Natural killer cell (primary cell): Measurements from ENCODE around the gene GALNT17. TPM values are rescaled to one million over a fixed set of nuclear protein-coding genes. Genes with fewer than 3 reads are reported as not detected.

Experiments
- ATAC-seq, 3 donors: fragments of 150-1000 bp in 2 of 3; fragments of 200-7000 bp in 1 of 3; cut with Tn5 transposase; 1 replicate in 1 of 3; 2 replicates in 2 of 3; pipeline ENCODE4 v1.10.0; 2021; ENCODE audit warnings: mild to moderate bottlenecking in 2 of 3, moderate library complexity in 2 of 3
- DNase-seq, 2 donors: peaks; one replicate each; pipeline versions ENCODE4 v3.0.0 to v3.0.0-alpha.2; 2013 to 2021; ENCODE audit warnings: mixed read lengths in 1 of 2
- H3K27ac ChIP-seq: one replicate; pipeline ENCODE4 v1.5.1; 2013; ENCODE audit warnings: mild to moderate bottlenecking, low read length
- H3K27me3 ChIP-seq: one replicate; pipeline ENCODE4 v1.6.1; 2013; ENCODE audit warnings: low read length; ENCODE audit not compliant: control insufficient read depth, insufficient read depth
- H3K36me3 ChIP-seq: one replicate; pipeline ENCODE4 v1.6.1; 2013; ENCODE audit warnings: low read length; ENCODE audit not compliant: control insufficient read depth, insufficient read depth
- H3K4me1 ChIP-seq: one replicate; pipeline ENCODE4 v1.6.1; 2013; ENCODE audit warnings: low read length; ENCODE audit not compliant: control insufficient read depth, insufficient read depth
- H3K4me3 ChIP-seq: one replicate; pipeline ENCODE4 v1.5.1; 2013; ENCODE audit warnings: low read length
- H3K9me3 ChIP-seq: one replicate; pipeline ENCODE4 v1.6.1; 2013; ENCODE audit warnings: low read length; ENCODE audit not compliant: control insufficient read depth, insufficient read depth
- H3K27ac Mint-ChIP-seq, 2 donors: one replicate each; pipeline ENCODE4 v1.8.0; 2022; ENCODE audit warnings: mild to moderate bottlenecking in 2 of 2, mixed read lengths in 2 of 2, moderate library complexity in 1 of 2
- H3K27me3 Mint-ChIP-seq, 2 donors: one replicate each; pipeline ENCODE4 v1.8.0; 2022; ENCODE audit warnings: low read depth in 2 of 2, mixed read lengths in 2 of 2
- H3K36me3 Mint-ChIP-seq: one replicate; pipeline ENCODE4 v1.8.0; 2022; ENCODE audit warnings: mixed read lengths
- H3K4me1 Mint-ChIP-seq, 2 donors: one replicate each; pipeline ENCODE4 v1.8.0; 2022; ENCODE audit warnings: mixed read lengths in 2 of 2
- H3K4me3 Mint-ChIP-seq: one replicate; pipeline ENCODE4 v1.8.0; 2022; ENCODE audit warnings: mild to moderate bottlenecking, moderate library complexity, mixed read lengths
- H3K9me3 Mint-ChIP-seq, 2 donors: one replicate each; pipeline ENCODE4 v1.8.0; 2022; ENCODE audit warnings: mixed read lengths in 2 of 2
- WGBS: methylation state at CpG from one replicate; pipeline ENCODE4 v1.1.7; 2013; ENCODE audit warnings: missing lambda C conversion rate; ENCODE audit not compliant: insufficient coverage; 5-methylcytosine and 5-hydroxymethylcytosine counted together
- intact Hi-C: fragments of 100-400 bp; cut with micrococcal nuclease; formaldehyde crosslinking; loops from one replicate; pipeline ENCODE4 v1.14.2; 2022
- total RNA-seq, 4 donors: library from RNA; stranded (reverse); fragments of 120-200 nt in 1 of 4; gene quantifications; one replicate each; pipeline versions ENCODE4 v1.2.3 to v1.2.4, GENCODE V29; 2013 to 2022
- TF ChIP-seq, protein P1 (sequence below): fragments of 200-600 bp; IDR thresholded peaks from one replicate; pipeline ENCODE4 v1.8.0; 2022; ENCODE audit warnings: antibody characterized with exemption

Gene GALNT17
- total RNA-seq, 3 donors from 2014 or later (not counting 1 experiment from before 2014, with no cell fraction given) = not detected

DNA sequence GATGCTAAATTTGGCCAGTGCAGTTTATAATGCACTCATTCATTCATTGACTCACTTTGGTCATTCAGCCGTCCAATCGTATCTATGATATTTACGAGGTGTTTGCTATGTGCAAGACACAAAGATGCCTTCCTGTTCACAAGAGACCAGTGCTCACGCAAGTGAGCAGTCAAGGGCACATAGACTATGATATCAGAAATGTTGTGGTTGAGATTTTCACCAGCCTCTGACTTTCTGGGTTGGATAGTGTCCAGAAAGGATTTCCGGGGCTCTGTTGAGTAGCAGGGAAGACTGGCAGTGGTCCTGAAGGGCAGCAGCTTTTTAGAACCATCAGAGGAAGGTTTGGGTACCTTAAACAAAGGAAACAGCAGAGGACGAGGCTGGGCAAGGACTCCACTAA lies 191.8 kb downstream of the GALNT17 start:
- ATAC-seq (no peak), DNase-seq (no peak)
- no peak overlapping the region for H3K4me3 ChIP-seq
- Mint-ChIP-seq H3K27me3 (no peaks in the 10 kb centered on the region), H3K9me3 (peaks cover 12 to 21% of the 10 kb centered on the region in 2 donors), H3K36me3 (no peaks in the 10 kb centered on the region), H3K4me3 (no peak overlapping the region), H3K4me1 (no peaks in the 10 kb centered on the region), H3K27ac (no peak overlapping the region)
- no peaks in the 10 kb centered on the region for H3K27me3 ChIP-seq
- no peak overlapping the region for H3K27ac ChIP-seq
- no peaks in the 10 kb centered on the region for H3K4me1 ChIP-seq
- intact Hi-C loops = no loop called here
- no peaks in the 10 kb centered on the region for H3K36me3 ChIP-seq
- 86% methylated on average over 6 of the region's 6 CpGs for WGBS
- TF ChIP-seq, protein P1, sequence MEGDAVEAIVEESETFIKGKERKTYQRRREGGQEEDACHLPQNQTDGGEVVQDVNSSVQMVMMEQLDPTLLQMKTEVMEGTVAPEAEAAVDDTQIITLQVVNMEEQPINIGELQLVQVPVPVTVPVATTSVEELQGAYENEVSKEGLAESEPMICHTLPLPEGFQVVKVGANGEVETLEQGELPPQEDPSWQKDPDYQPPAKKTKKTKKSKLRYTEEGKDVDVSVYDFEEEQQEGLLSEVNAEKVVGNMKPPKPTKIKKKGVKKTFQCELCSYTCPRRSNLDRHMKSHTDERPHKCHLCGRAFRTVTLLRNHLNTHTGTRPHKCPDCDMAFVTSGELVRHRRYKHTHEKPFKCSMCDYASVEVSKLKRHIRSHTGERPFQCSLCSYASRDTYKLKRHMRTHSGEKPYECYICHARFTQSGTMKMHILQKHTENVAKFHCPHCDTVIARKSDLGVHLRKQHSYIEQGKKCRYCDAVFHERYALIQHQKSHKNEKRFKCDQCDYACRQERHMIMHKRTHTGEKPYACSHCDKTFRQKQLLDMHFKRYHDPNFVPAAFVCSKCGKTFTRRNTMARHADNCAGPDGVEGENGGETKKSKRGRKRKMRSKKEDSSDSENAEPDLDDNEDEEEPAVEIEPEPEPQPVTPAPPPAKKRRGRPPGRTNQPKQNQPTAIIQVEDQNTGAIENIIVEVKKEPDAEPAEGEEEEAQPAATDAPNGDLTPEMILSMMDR = no peak
- no peaks in the 10 kb centered on the region for H3K9me3 ChIP-seq

DNA sequence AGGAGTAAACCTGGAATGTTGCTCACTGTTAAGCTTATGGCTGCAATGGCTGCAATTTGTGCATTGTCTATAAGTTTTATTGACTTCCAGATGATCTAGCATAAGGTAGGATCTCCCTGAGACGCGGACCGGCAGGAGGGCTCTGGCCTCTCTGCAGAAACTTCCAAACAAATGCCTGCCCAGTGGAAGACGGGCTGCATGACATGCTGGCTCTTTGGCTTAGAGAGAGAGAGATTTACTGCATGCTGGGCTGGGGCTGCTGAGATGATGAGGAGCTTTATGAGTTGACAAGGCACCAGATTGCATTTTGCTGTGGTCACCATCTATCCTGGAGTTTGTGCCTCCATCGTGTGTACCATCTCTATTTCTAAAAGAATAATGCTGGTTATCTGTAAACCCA lies 193.2 kb downstream of the GALNT17 start:
- H3K9me3 Mint-ChIP-seq = peaks cover 7 to 16% of the 10 kb centered on the region in 2 donors
- TF ChIP-seq, protein P1 = no peak
- Histone ChIP-seq H3K9me3 (no peaks in the 10 kb centered on the region), H3K27ac (no peak overlapping the region), H3K27me3 (no peaks in the 10 kb centered on the region), H3K36me3 (no peaks in the 10 kb centered on the region), H3K4me3 (no peak overlapping the region), H3K4me1 (no peaks in the 10 kb centered on the region)
- intact Hi-C loops = no loop called here
- ATAC-seq (no peak), DNase-seq (no peak)
- H3K27me3 Mint-ChIP-seq = no peaks in the 10 kb centered on the region
- no peak overlapping the region for H3K4me3 Mint-ChIP-seq
- no peak overlapping the region for H3K27ac Mint-ChIP-seq
- no peaks in the 10 kb centered on the region for H3K36me3 Mint-ChIP-seq
- no peaks in the 10 kb centered on the region for H3K4me1 Mint-ChIP-seq
- WGBS = 88% methylated on average over 5 of the region's 5 CpGs

DNA sequence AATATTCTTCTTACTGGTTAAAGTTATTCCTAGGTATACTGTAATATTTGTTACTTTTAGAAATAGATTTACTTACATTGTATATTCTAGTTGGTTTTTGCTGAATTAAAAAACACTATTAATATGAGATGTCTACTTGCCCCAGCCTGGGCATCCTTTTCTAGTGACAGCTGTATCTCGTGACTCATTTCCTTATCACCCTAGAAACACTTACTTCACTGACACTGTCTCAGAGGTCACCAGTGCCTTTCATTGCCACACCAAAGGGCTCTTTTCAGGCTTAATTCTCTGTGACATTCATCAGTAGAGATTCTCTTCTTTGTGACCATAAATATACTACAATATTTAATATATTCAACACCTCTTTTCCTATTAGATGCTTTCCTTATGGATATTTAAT lies 194.7 kb downstream of the GALNT17 start:
- WGBS = 57% methylated on average over 1 of the region's 1 CpG
- no peaks in the 10 kb centered on the region for H3K36me3 Mint-ChIP-seq

DNA sequence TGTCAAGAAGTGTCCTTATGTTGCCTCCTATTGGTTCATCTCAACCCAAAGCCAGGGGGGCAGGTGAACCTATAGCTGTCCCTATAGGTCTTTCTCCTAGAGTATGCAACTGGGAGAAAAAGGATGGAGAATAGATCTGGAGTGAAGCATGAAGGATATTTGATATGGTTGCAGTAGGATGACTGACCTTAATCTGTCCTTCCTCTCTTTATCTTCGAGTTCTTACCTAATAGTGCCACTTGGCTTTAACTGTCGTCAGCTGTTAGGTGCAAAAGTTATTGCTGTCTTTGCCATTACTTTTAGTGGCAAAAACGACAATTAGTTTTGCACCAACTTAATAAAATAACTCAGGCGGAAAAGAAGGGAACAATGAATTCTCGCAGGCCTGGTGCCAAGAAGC lies 196.0 kb downstream of the GALNT17 start:
- no peaks in the 10 kb centered on the region for H3K4me1 Mint-ChIP-seq
- 84% methylated on average over 5 of the region's 5 CpGs for WGBS
- peaks cover 10 to 19% of the 10 kb centered on the region in 2 donors for H3K9me3 Mint-ChIP-seq
- H3K27me3 Mint-ChIP-seq = no peaks in the 10 kb centered on the region
- H3K9me3 ChIP-seq = no peaks in the 10 kb centered on the region
- no peaks in the 10 kb centered on the region for H3K27me3 ChIP-seq
- TF ChIP-seq, protein P1 = no peak
- no peak overlapping the region for H3K4me3 Mint-ChIP-seq
- ATAC-seq (no peak), DNase-seq (no peak)
- H3K36me3 Mint-ChIP-seq = no peaks in the 10 kb centered on the region
- H3K36me3 ChIP-seq = no peaks in the 10 kb centered on the region
- H3K4me1 ChIP-seq = no peaks in the 10 kb centered on the region
- no peak overlapping the region for H3K27ac ChIP-seq
- intact Hi-C loops = no loop called here
- H3K4me3 ChIP-seq = no peak overlapping the region
- H3K27ac Mint-ChIP-seq = no peak overlapping the region

More for the DNA sequence above, 194.7 kb downstream of the GALNT17 start:
- Histone ChIP-seq H3K27me3 (no peaks in the 10 kb centered on the region), H3K4me1 (no peaks in the 10 kb centered on the region), H3K27ac (no peak overlapping the region), H3K36me3 (no peaks in the 10 kb centered on the region), H3K4me3 (no peak overlapping the region), H3K9me3 (no peaks in the 10 kb centered on the region)
- H3K4me1 Mint-ChIP-seq = no peaks in the 10 kb centered on the region
- TF ChIP-seq, protein P1 = no peak
- no peak for DNase-seq
- no peak overlapping the region for H3K27ac Mint-ChIP-seq
- no peaks in the 10 kb centered on the region for H3K27me3 Mint-ChIP-seq
- H3K9me3 Mint-ChIP-seq = peaks cover 10 to 18% of the 10 kb centered on the region in 2 donors
- H3K4me3 Mint-ChIP-seq = no peak overlapping the region
- intact Hi-C loops = no loop called here
- ATAC-seq = no peak
